HUES64 (cell line): ENCODE data around the gene RTF1. TPM values are rescaled to one million over a fixed set of nuclear protein-coding genes. Genes with fewer than 3 reads are reported as not detected.
A peak's percentile ranks its signal among the peaks of the same experiment; 100 is the strongest.
"Not testable (repeated sequence)": the region's sequence is repeated elsewhere in the genome, so short reads cannot be mapped to it uniquely, and the experiment has no call there.

ENCODE experiments used
- H3K27ac ChIP-seq: 2 replicates; pipeline ENCODE4 v1.7.0; 2013; ENCODE audit warnings: low read depth, low read length, inconsistent platforms
- H3K27me3 ChIP-seq: 2 replicates; pipeline ENCODE4 v1.6.1; 2013; ENCODE audit warnings: mild to moderate bottlenecking, low read length; ENCODE audit not compliant: insufficient read depth
- H3K36me3 ChIP-seq: 2 replicates; pipeline ENCODE4 v1.6.1; 2013; ENCODE audit warnings: mild to moderate bottlenecking, low read length; ENCODE audit not compliant: insufficient read depth
- H3K4me1 ChIP-seq: 2 replicates; pipeline ENCODE4 v1.6.1; 2013; ENCODE audit warnings: mild to moderate bottlenecking, low read length, moderate library complexity; ENCODE audit not compliant: insufficient read depth
- H3K4me3 ChIP-seq: 2 replicates; pipeline ENCODE4 v1.5.1; 2013; ENCODE audit warnings: mild to moderate bottlenecking, low read length, moderate library complexity
- H3K9ac ChIP-seq: 2 replicates; pipeline ENCODE4 v1.6.1; 2013; ENCODE audit warnings: mild to moderate bottlenecking, low read depth, low read length
- H3K9me3 ChIP-seq: 2 replicates; pipeline ENCODE4 v1.6.1; 2013; ENCODE audit warnings: low read depth, low read length; ENCODE audit not compliant: insufficient read depth
- WGBS: fragments of 150-250, 120-280 bp; methylation state at CpG from one replicate; pipeline ENCODE4 v1.1.7; 2013; ENCODE audit warnings: missing lambda C conversion rate; 5-methylcytosine and 5-hydroxymethylcytosine counted together
- polyA plus RNA-seq, 2 experiments: library from polyadenylated mRNA; stranded (reverse); fragments of 50-300 nt; gene quantifications; one replicate each; pipeline ENCODE4 v1.2.3, GENCODE V29; 2013

The RTF1 gene
- 42.9 TPM for polyA plus RNA-seq (2013, experiment 1 of 2)
- polyA plus RNA-seq (2013, experiment 2 of 2), result 46.7 TPM

GRCh38 chr15:41416742-41417417 is at the start of gene RTF1:
TSS of gene RTF1 (plus strand) at chr15:41417095. CDS start at chr15:41417116, 21 bp downstream.
- Histone ChIP-seq H3K9me3 (no peaks in the 10 kb centered on the region), H3K4me3 (peak within 1 kb of the TSS; percentile 99), H3K9ac (peak within 1 kb of the TSS; percentile 95), H3K36me3 (no peaks in the 10 kb centered on the region), H3K27ac (peak within 1 kb of the TSS; percentile 74), H3K27me3 (no peaks in the 10 kb centered on the region), H3K4me1 (peaks cover 4% of the 10 kb centered on the region; the same call in 1 of the 2 replicates)
- under 1% methylated on average over 74 of the region's 74 CpGs for WGBS

DNA sequence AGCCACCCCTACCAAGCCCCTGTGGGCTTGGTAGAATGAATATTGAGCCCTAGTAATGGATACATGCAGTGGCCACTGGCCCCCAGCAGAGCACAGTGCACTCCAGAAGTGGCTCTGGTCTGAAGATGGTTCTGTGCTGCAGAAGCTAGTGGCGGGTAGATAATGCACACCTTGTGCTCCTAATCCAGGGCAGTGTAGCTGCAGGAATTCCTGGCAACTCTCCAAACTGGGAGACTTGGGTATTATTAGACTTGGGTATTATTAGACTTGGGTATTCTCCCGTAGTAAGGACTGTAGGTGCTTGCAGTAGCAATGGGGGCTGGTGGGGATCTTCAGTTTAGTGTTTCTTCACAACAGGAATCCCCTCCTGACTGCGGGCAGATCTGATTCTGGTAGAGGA is 49.5 kb upstream of the RTF1 start:
- WGBS, result 92% methylated on average over 3 of the region's 3 CpGs
- Histone ChIP-seq H3K36me3 (peaks cover 90% of the 10 kb centered on the region), H3K4me3 (no peak overlapping the region), H3K9ac (no peak overlapping the region), H3K27me3 (no peaks in the 10 kb centered on the region), H3K4me1 (no peaks in the 10 kb centered on the region), H3K27ac (no peak overlapping the region), H3K9me3 (no peaks in the 10 kb centered on the region)

DNA sequence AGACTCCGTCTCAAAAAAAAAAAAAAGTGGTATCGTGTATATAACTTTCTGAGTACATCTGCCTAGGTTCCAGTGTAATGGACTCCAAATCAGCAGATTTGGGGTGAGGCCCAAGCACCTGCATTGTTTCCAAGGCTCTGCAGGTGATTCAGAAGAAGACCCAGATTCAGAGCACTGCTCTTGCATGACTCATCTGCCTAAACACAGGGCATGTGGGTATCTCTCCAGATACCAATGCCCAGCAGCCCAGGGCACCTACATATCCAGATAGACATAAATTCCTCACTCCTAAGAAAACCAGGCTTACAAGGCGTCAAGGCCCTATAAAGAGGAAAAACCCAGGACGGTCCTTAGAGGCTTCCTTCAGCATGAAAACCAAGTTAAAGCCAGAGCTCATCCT is 38.9 kb upstream of the RTF1 start:
- no peak overlapping the region for H3K27ac ChIP-seq
- 96% methylated on average over 4 of the region's 4 CpGs for WGBS
- peaks cover 9% of the 10 kb centered on the region; the same call in 1 of the 2 replicates for H3K9me3 ChIP-seq
- no peak overlapping the region for H3K9ac ChIP-seq
- peaks cover 78% of the 10 kb centered on the region for H3K36me3 ChIP-seq
- H3K27me3 ChIP-seq, result no peaks in the 10 kb centered on the region
- no peak overlapping the region for H3K4me3 ChIP-seq
- no peaks in the 10 kb centered on the region for H3K4me1 ChIP-seq

DNA sequence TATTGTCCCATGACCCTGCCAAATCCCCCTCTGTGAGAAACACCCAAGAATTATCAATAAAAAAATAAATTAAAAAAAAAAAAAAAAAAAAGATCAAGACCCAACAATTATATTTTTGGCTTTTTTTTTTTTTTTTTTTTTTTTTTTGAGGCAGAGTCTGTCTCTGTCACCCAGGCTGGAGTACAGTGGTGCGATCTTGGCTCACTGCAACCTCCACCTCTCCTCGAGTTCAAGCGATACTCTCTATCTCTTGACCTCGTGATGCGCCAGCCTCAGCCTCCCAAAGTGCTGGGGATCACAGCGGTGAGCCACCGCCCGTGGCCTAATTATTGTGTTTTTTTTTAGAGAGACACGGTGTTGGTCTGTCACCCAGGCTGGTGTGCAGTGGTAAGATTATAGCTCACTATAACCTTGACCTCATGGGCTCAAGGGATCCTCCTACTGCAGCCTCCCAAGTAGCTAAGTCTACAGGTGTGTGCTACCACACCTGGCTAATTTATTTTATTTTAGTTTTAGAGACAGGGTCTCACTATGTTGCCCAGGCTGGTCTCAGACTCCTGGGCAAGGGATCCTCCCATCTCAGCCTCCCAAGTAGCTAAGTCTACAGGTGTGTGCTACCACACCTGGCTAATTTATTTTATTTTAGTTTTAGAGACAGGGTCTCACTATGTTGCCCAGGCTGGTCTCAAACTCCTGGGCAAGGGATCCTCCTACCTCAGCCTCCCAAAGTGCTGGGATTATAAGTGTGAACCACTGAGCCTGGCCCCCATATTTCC is 32.7 kb upstream of the RTF1 start:
- H3K36me3 ChIP-seq, result peaks cover 40% of the 10 kb centered on the region
- H3K4me1 ChIP-seq, H3K27ac ChIP-seq, H3K9ac ChIP-seq, H3K4me3 ChIP-seq, H3K9me3 ChIP-seq, H3K27me3 ChIP-seq: not testable (repeated sequence)
- 89% methylated on average over 9 of the region's 9 CpGs for WGBS

GRCh38 chr15:41387646-41388045 is 29.2 kb upstream of the RTF1 start:
- Histone ChIP-seq H3K4me1 (no peaks in the 10 kb centered on the region), H3K9me3 (no peaks in the 10 kb centered on the region), H3K4me3 (no peak overlapping the region), H3K27me3 (no peaks in the 10 kb centered on the region), H3K9ac (no peak overlapping the region), H3K36me3 (peaks cover 17% of the 10 kb centered on the region; the same call in 1 of the 2 replicates), H3K27ac (no peak overlapping the region)
- 86% methylated on average over 6 of the region's 6 CpGs for WGBS

GRCh38 chr15:41392659-41393058 is 24.2 kb upstream of the RTF1 start:
- Histone ChIP-seq H3K9me3 (no peaks in the 10 kb centered on the region), H3K27ac (no peak overlapping the region), H3K27me3 (no peaks in the 10 kb centered on the region), H3K9ac (no peak overlapping the region), H3K4me1 (no peaks in the 10 kb centered on the region), H3K4me3 (no peak overlapping the region), H3K36me3 (peaks cover 34% of the 10 kb centered on the region)
- WGBS, result 88% methylated on average over 2 of the region's 2 CpGs

- no peaks in the 10 kb centered on the region for H3K4me1 ChIP-seq
- no peaks in the 10 kb centered on the region for H3K9me3 ChIP-seq
- H3K36me3 ChIP-seq, result peaks cover 24% of the 10 kb centered on the region
- H3K27me3 ChIP-seq, result no peaks in the 10 kb centered on the region
- H3K9ac ChIP-seq, result no peak overlapping the region
- H3K27ac ChIP-seq, result no peak overlapping the region
- no peak overlapping the region for H3K4me3 ChIP-seq
- WGBS, result 98% methylated on average over 4 of the region's 4 CpGs
Observed at GRCh38 chr15:41394924-41395323, 22.0 kb upstream of the RTF1 start.

- H3K27ac ChIP-seq, result no peak overlapping the region
- H3K9ac ChIP-seq, result no peak overlapping the region
- H3K36me3 ChIP-seq, result peaks cover 24% of the 10 kb centered on the region
- WGBS, result 95% methylated on average over 3 of the region's 3 CpGs
- H3K4me3 ChIP-seq, result no peak overlapping the region
- H3K27me3 ChIP-seq, result no peaks in the 10 kb centered on the region
- H3K9me3 ChIP-seq, result no peaks in the 10 kb centered on the region
- H3K4me1 ChIP-seq, result no peaks in the 10 kb centered on the region
Observed at GRCh38 chr15:41396111-41396510, 20.8 kb upstream of the RTF1 start.

DNA sequence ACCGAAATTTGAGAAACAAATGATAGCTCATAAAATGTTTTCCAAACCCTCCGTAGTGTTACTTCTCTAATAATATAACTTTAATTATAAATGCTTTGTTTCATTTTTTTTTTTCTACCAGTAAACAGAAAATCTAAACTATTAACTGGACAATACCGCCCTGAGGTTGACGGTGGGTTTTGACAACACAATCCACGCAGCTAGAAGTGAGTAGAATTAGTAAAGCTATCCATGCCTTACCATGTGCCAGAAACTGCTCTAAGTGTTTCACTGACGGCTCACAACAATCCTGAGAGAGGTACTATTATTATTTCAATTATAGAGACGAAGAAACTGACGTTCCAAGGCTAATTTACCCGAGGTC is 15.0 kb upstream of the RTF1 start:
- H3K27ac ChIP-seq, result peak overlapping the region; percentile 56; the same call in 1 of the 2 replicates
- 0 out of 2 replicates have a peak, but pooled peaks cover under 1% of the 10 kb centered on the region for H3K36me3 ChIP-seq
- no peaks in the 10 kb centered on the region for H3K4me1 ChIP-seq
- 15% methylated on average over 7 of the region's 9 CpGs for WGBS
- H3K9ac ChIP-seq, result peak overlapping the region; percentile 87
- no peaks in the 10 kb centered on the region for H3K27me3 ChIP-seq
- H3K4me3 ChIP-seq, result peak overlapping the region; percentile 85
- H3K9me3 ChIP-seq, result no peaks in the 10 kb centered on the region

GRCh38 chr15:41407341-41407740 is 9.6 kb upstream of the RTF1 start:
- H3K4me1 ChIP-seq, result no peaks in the 10 kb centered on the region
- no peak overlapping the region for H3K9ac ChIP-seq
- 92% methylated on average over 5 of the region's 5 CpGs for WGBS
- no peak overlapping the region for H3K27ac ChIP-seq
- H3K27me3 ChIP-seq, result no peaks in the 10 kb centered on the region
- no peaks in the 10 kb centered on the region for H3K9me3 ChIP-seq
- no peaks in the 10 kb centered on the region for H3K36me3 ChIP-seq
- no peak overlapping the region for H3K4me3 ChIP-seq

DNA sequence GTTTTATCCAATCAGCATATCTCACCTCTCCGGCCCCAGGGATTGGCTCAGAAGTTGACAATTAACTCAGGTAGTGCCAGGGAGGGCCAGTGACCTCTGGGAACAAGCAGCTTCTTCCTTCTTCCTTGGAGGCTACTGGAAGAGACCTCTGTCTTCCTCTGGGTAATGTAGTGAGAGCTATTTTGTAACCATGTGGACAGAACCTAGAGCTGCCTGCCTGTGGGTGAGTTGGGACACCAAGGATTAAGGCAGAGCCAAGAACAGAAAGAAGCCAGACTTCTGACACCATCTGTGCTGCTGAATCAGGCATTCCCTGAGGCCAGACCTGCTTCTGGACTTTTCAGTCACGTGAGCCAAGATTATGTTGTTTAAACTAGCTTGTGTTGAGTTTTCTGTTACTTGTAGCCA is 8.7 kb upstream of the RTF1 start:
- H3K9me3 ChIP-seq, result no peaks in the 10 kb centered on the region
- H3K9ac ChIP-seq, result no peak overlapping the region
- WGBS, result 82% methylated on average over 2 of the region's 2 CpGs
- no peaks in the 10 kb centered on the region for H3K36me3 ChIP-seq
- H3K4me1 ChIP-seq, result no peaks in the 10 kb centered on the region
- H3K27ac ChIP-seq, result no peak overlapping the region
- no peak overlapping the region for H3K4me3 ChIP-seq
- no peaks in the 10 kb centered on the region for H3K27me3 ChIP-seq
